WTC11 (cell line): ENCODE results near the gene PAXIP1. TPM values are rescaled to one million over a fixed set of nuclear protein-coding genes. Genes with fewer than 3 reads are reported as not detected.

ENCODE experiments used
- ATAC-seq: fragments of 200-7000 bp; cut with Tn5 transposase; 2 replicates; pipeline ENCODE4 v1.10.0; 2021; ENCODE audit warnings: mild to moderate bottlenecking, moderate library complexity
- CTCF ChIA-PET: fragments of 300-600 bp; sonication (Branson Sonifier 250); formaldehyde crosslinking; loops from one replicate; lab custom pipeline; 2021; ENCODE audit warnings: antibody characterized with exemption; lab: Charles Lee
- POLR2A ChIA-PET: fragments of 350-600 bp; sonication (Branson Sonifier 250); formaldehyde crosslinking; loops from one replicate; lab custom pipeline; 2021; ENCODE audit warnings: antibody characterized with exemption; lab: Charles Lee
- DNase-seq: peaks from one replicate; pipeline ENCODE4 v3.0.0; 2021; ENCODE audit warnings: low spot score
- H3K27ac Mint-ChIP-seq: 2 replicates; pipeline ENCODE4 v1.8.0; 2021; ENCODE audit warnings: mixed read lengths
- H3K27me3 Mint-ChIP-seq: 2 replicates; pipeline ENCODE4 v1.8.0; 2021; ENCODE audit warnings: low read depth, mild to moderate bottlenecking, moderate library complexity, mixed read lengths
- H3K36me3 Mint-ChIP-seq: 2 replicates; pipeline ENCODE4 v1.8.0; 2021; ENCODE audit warnings: mixed read lengths
- H3K4me1 Mint-ChIP-seq: 2 replicates; pipeline ENCODE4 v1.8.0; 2022; ENCODE audit warnings: mixed read lengths
- H3K4me3 Mint-ChIP-seq: 2 replicates; pipeline ENCODE4 v1.8.0; 2021; ENCODE audit warnings: mild to moderate bottlenecking, moderate library complexity, mixed read lengths
- H3K9me3 Mint-ChIP-seq: 2 replicates; pipeline ENCODE4 v1.8.0; 2021; ENCODE audit warnings: mixed read lengths
- CDX4 ChIP-seq: fragments of 250-450 bp; sonication (Bioruptor Pico); IDR thresholded peaks from 2 replicates; pipeline ENCODE4 v1.9.0; 2021; ENCODE audit warnings: moderate library complexity, mild to moderate bottlenecking, inconsistent platforms, borderline replicate concordance
- ESRRA ChIP-seq: sonication (generic); formaldehyde crosslinking; IDR thresholded peaks from 2 replicates; pipeline ENCODE4 v1.8.1; 2022; ENCODE audit warnings: mild to moderate bottlenecking, missing genetic modification reagents, borderline replicate concordance
- FOXK1 ChIP-seq: sonication (generic); formaldehyde crosslinking; IDR thresholded peaks from 2 replicates; pipeline ENCODE4 v1.8.0; 2022; ENCODE audit warnings: mild to moderate bottlenecking, moderate library complexity, missing genetic modification reagents
- HMGA2 ChIP-seq: fragments of 250-450 bp; sonication (Bioruptor Pico); IDR thresholded peaks from 2 replicates; pipeline ENCODE4 v1.4.0; 2021; ENCODE audit warnings: mild to moderate bottlenecking, moderate library complexity
- HMGXB4 ChIP-seq: sonication (generic); formaldehyde crosslinking; IDR thresholded peaks from 2 replicates; pipeline ENCODE4 v1.8.1; 2023; ENCODE audit warnings: mild to moderate bottlenecking, moderate library complexity, missing genetic modification reagents
- IRF2 ChIP-seq: sonication (generic); formaldehyde crosslinking; IDR thresholded peaks from 2 replicates; pipeline ENCODE4 v1.8.0; 2022; ENCODE audit warnings: low read depth, missing genetic modification reagents, borderline replicate concordance
- PRDM15 ChIP-seq: sonication (generic); formaldehyde crosslinking; IDR thresholded peaks from 2 replicates; pipeline ENCODE4 v1.8.0; 2022; ENCODE audit warnings: missing genetic modification reagents
- TEAD4 ChIP-seq: sonication (generic); formaldehyde crosslinking; IDR thresholded peaks from 2 replicates; pipeline ENCODE4 v1.8.0; 2022; ENCODE audit warnings: mild to moderate bottlenecking, missing genetic modification reagents
- ZBTB43 ChIP-seq: sonication (generic); formaldehyde crosslinking; IDR thresholded peaks from 2 replicates; pipeline ENCODE4 v1.8.1; 2023; ENCODE audit warnings: mild to moderate bottlenecking, missing genetic modification reagents
- ZNF138 ChIP-seq: sonication (generic); formaldehyde crosslinking; conservative IDR thresholded peaks from 2 replicates; pipeline ENCODE4 v1.8.1; 2022; ENCODE audit warnings: mild to moderate bottlenecking, moderate library complexity, missing genetic modification reagents
- ZNF281 ChIP-seq: sonication (generic); formaldehyde crosslinking; IDR thresholded peaks from 2 replicates; pipeline ENCODE4 v1.8.0; 2023; ENCODE audit warnings: mild to moderate bottlenecking, missing genetic modification reagents
- total RNA-seq: library from RNA; stranded (reverse); gene quantifications from 3 replicates; pipeline ENCODE4 v1.2.3, GENCODE V29; 2021
- TF ChIP-seq, protein P1 (sequence below): sonication (generic); formaldehyde crosslinking; IDR thresholded peaks from 2 replicates; pipeline ENCODE4 v1.8.0; 2022; ENCODE audit warnings: mild to moderate bottlenecking, missing genetic modification reagents
- TF ChIP-seq, protein P2 (sequence below): fragments of 250-450 bp; sonication (Bioruptor Pico); IDR thresholded peaks from 2 replicates; pipeline ENCODE4 v1.9.0; 2021; ENCODE audit warnings: mild to moderate bottlenecking

The PAXIP1 gene
- total RNA-seq, 1 experiment from 2014 or later = 34.1 TPM

GRCh38 chr7:154967401-154967955 lies 35.4 kb downstream of the PAXIP1 start (continued):
- no peak for TF ChIP-seq ZBTB43 (CRISPR knock-in tag)
- TF ChIP-seq HMGA2 (CRISPR knock-in tag) = no peak
- TF ChIP-seq IRF2 (CRISPR knock-in tag) = no peak

- Mint-ChIP-seq H3K36me3 (peaks cover 95% of the 10 kb centered on the region), H3K4me1 (0 out of 2 replicates have a peak, but pooled peaks cover 4% of the 10 kb centered on the region), H3K4me3 (no peak overlapping the region), H3K9me3 (no peaks in the 10 kb centered on the region), H3K27me3 (no peaks in the 10 kb centered on the region), H3K27ac (no peak overlapping the region)
- no peak for DNase-seq
- no peak for ATAC-seq
- TF ChIP-seq, protein P1, sequence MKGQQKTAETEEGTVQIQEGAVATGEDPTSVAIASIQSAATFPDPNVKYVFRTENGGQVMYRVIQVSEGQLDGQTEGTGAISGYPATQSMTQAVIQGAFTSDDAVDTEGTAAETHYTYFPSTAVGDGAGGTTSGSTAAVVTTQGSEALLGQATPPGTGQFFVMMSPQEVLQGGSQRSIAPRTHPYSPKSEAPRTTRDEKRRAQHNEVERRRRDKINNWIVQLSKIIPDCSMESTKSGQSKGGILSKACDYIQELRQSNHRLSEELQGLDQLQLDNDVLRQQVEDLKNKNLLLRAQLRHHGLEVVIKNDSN = no peak
- TF ChIP-seq CDX4 (CRISPR knock-in tag) (no peak), ESRRA (CRISPR knock-in tag) (no peak), TEAD4 (CRISPR knock-in tag) (no peak), ZBTB43 (CRISPR knock-in tag) (no peak), HMGXB4 (no peak), IRF2 (CRISPR knock-in tag) (no peak), ZNF281 (CRISPR knock-in tag) (no peak), FOXK1 (CRISPR knock-in tag) (no peak), PRDM15 (no peak), ZNF138 (CRISPR knock-in tag) (no peak)
- TF ChIP-seq, protein P2, sequence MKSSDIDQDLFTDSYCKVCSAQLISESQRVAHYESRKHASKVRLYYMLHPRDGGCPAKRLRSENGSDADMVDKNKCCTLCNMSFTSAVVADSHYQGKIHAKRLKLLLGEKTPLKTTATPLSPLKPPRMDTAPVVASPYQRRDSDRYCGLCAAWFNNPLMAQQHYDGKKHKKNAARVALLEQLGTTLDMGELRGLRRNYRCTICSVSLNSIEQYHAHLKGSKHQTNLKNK (CRISPR knock-in tag) = no peak
- POLR2A ChIA-PET = no interaction called here
- CTCF ChIA-PET = interaction anchor here (1.7 kb wide), 1 partner anchor 12 kb away, joined by 7 read pairs; no protein-coding TSS in a partner anchor
Measured at GRCh38 chr7:154965014-154965413, 37.9 kb downstream of the PAXIP1 start.
